GM08714 (cell line): ENCODE data around the gene ANXA9.

Experiments
- H3K4me3 ChIP-seq: fragments of 200-500 bp; sonication (Bioruptor generic); 2 replicates; pipeline ENCODE4 v1.5.1; 2014; ENCODE audit warnings: mild to moderate bottlenecking, low read length, inconsistent platforms
- ZNF274 ChIP-seq: IDR thresholded peaks from 2 replicates; pipeline ENCODE4 v1.6.1; 2012; ENCODE audit warnings: mild to moderate bottlenecking, low read depth, low read length

Gene ANXA9

DNA sequence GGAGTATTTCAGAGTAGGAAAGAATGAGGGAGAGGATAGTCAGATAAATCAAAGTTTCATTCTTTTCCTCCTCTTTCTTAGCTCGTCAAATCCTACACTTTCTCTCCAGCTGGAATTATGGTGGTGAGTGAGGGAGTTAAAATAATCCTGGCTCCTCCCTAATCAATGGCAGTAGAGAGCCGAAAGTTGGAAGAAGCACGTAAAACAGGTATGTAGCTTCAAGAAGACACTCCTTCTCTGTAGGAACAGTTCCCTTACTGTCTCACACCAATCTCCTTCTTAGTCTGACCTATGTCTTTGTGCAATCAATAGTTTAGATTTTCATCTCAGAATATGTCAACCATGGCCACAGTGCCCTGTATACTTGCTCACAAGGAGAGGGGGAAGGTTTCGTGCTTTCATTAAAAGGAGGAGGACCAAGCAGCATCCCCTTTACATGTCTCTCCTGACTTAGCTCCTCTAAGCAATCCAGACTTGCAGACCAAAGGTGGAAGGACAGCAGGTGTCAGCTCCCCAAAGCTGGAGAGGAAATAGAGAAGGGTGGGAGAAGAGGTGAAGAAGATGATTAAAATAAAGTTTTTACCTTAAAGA lies 23.7 kb downstream of the ANXA9 start:
- H3K4me3 ChIP-seq = peak overlapping the region; percentile 62
- TF ChIP-seq ZNF274 = no peak

DNA sequence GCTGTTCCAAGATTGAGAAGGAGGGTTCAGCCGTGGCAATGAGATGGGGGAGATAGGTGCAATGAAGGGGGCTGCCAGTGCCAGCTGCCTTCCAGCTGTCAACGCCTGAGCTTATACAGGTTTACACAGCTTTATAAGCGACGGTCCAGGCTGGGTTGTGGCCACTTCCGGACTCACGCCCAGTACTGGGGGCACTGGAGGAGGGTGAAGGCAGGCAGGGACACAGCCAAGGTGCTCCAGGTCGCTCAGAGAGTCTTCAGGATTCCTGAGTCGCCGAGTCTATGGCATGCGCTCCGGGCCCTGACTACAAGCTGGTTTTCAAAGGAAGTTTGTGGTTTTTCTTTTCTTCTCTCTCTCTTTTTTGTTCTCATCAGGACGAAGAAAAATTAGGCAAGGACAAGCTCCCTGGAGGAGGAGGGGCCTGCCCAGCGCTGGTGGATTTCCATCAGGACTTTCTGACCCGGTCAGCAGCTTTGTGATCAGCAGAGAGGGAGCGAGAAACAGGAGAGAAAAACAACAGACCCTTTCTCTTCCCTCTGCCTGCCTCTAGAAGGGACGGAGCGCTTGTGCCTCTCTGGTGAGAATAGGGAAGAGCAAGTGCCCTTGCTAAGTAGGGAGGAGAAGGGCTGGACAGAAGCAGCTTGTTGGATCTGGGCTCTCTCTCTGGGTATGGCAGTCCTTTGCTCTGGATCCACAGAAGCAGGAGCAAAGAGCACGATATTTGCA lies 24.4 kb downstream of the ANXA9 start, which contains the start of gene MINDY1:
Gene MINDY1 (minus strand): TSS at position 576 of the 726 bp plus-strand sequence. CDS start 4,285 bp downstream, outside the sequence.
- H3K4me3 ChIP-seq = peak within 1 kb of the TSS; percentile 62
- no peak for TF ChIP-seq ZNF274

GRCh38 chr1:151007853-151008243 lies 25.8 kb downstream of the ANXA9 start:
- TF ChIP-seq ZNF274 = no peak
- H3K4me3 ChIP-seq = peak overlapping the region; percentile 4; the same call in 1 of the 2 replicates

GRCh38 chr1:151008244-151009205 lies 26.4 kb downstream of the ANXA9 start, which contains the start of gene PRUNE1:
PRUNE1 (plus strand) TSS chr1:151008449; CDS start chr1:151008633, 184 bp downstream.
- H3K4me3 ChIP-seq = peak within 1 kb of the TSS; percentile 79
- no peak for TF ChIP-seq ZNF274

- TF ChIP-seq ZNF274 = no peak
- H3K4me3 ChIP-seq = peak overlapping the region; percentile 79
Observed at GRCh38 chr1:151009206-151009587, 27.1 kb downstream of the ANXA9 start.

DNA sequence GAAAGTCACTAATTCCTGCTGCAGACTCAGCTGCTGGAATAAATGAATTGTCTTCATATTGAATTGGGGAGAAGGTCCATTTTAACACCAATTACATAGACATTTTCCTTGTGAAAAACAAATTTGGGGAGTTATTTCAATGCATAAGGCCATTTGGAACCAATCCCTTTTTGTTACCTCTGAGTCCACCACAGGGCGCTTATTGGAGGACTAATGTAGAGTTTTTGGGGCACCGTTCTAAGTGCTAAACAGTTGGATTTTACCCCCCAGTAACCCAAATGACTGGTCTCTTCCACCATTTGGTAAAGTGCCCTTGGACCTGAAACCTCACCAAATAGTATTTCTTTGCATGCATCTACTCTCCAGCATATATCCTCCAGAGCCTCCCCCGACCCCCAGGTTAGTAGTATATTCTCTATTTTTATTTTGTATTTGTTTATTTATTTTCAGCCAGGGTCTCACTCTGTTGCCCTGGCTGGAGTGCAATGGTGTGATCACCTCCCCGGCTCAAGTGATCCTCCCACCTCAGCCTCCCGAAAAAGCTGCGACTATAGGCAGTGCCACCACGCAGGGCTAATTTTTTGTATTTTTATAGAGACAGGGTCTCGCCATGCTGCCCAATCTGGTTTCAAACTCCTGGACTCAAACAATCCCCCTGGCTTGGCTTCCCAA lies 27.7 kb downstream of the ANXA9 start:
- H3K4me3 ChIP-seq = no peak overlapping the region
- no peak for TF ChIP-seq ZNF274

DNA sequence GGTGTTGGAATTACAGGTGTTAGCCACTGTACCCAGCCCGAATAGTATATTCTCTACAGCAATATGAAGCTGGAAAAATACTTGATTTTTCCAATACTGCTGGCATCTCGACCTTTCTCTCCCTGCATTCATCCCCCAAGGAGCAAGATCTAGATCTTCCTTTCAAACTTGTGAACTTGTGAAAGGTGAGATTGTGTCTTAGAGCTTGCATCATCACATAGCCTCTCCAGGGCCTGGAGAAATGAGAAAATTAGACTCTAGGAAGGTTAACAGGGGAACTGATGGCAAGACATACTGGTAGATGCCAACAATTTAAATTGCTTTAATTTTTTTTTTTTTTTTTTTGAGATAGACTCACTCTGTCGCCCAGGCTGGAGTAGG lies 28.2 kb downstream of the ANXA9 start:
- TF ChIP-seq ZNF274 = no peak
- no peak overlapping the region for H3K4me3 ChIP-seq

GRCh38 chr1:151011154-151011850 lies 29.2 kb downstream of the ANXA9 start:
- H3K4me3 ChIP-seq = no peak overlapping the region
- no peak for TF ChIP-seq ZNF274

DNA sequence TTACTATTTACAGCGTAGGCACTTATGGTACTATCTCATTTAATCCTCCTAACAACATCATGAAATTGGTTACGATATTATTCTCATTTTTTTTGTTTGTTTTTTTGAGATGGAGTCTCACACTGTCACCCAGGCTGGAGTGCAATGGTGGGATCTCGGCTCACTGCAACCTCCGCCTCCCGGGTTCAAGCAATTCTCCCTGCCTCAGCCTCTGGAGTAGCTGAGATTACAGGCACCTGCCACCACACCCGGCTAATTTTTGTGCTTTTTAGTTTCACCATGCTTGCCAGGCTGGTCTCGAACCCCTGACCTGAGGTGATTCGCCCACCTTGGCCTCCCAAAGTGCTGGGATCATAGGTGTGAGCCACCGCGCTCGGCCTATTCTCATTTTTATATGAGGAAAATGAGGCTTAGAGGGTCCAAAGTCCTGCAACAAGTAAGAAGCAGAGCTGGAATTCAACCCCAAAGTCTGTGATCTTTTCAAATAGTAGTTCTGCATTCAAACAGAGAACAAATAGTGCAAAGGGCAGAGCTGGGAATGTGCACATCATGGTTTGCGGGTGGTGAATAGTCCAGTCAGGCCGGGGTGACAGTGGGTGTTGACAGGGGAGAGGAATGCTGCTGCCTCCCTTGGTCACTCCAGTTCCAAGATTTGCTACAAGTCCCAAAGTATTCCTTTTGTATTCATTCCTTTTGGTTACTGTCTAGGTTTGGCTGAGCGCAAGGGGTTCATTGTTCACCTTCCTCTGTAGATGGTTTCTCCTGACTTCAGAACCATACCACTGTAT lies 30.8 kb downstream of the ANXA9 start:
- TF ChIP-seq ZNF274 = no peak

GRCh38 chr1:151013518-151013917 lies 31.4 kb downstream of the ANXA9 start:
- TF ChIP-seq ZNF274 = no peak
- H3K4me3 ChIP-seq = no peak overlapping the region

More for the DNA sequence above, 30.8 kb downstream of the ANXA9 start:
- H3K4me3 ChIP-seq = no peak overlapping the region

DNA sequence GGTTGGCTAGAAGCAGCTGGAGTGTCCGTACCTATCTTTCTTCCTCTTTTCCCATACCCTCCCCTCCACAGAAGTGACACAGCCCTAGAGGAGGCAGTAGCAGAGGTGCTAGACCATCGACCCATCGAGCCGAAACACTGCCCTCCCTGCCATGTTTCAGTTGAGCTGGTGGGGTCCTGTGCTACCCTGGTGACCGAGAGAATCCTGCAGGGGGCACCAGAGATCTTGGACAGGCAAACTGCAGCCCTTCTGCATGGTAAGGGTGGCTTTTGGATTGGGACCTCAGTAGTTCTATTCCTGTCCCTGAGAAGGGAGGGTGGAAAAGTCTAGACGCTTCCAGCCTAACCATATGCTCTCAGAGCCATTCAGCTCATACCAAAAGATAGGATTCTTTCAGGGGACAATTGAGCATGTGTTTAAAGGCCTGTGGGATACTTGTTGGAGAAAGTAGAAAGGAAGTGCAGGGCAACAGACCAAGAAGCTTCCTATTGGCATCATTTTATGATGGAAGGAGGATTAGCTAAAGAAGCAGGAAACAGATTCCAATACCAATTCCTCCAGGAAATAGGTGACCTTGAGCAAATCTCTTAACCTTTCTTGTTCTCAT lies 42.6 kb downstream of the ANXA9 start:
- TF ChIP-seq ZNF274 = no peak
- H3K4me3 ChIP-seq = no peak overlapping the region

DNA sequence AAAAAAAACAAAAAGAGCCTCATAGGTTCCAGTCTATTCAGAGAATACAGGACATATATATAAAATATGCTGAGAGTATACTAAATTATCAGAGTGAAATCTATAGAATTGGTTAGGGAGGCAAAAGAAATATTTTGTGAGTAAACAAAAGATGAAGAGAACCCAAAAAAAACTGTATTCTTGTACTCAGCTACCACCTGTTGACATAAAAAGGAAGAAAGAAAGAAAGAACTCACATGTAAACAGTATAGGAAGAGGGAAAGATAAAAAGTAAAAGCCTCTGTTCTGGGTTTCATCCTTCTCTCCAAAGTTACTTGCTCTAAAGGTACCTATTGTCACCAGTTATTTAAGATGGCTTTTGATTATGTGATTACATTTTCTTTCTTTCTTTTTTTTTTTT lies 44.4 kb downstream of the ANXA9 start:
- H3K4me3 ChIP-seq = no peak overlapping the region
- TF ChIP-seq ZNF274 = no peak
